H9 (cell line): ENCODE data around the gene RGS3. TPM values are rescaled to one million over a fixed set of nuclear protein-coding genes. Genes with fewer than 3 reads are reported as not detected.

ENCODE experiments used
- DNase-seq: peaks from one replicate; pipeline ENCODE4 v3.0.0-alpha.2; 2017
- H2AFZ ChIP-seq: one replicate; pipeline ENCODE4 v1.6.1; 2013; ENCODE audit warnings: mild to moderate bottlenecking, low read length, control low read depth, moderate library complexity
- H2AK5ac ChIP-seq: 2 replicates; pipeline ENCODE4 v1.6.1; 2013; ENCODE audit warnings: low read length, control low read depth, mixed read lengths; ENCODE audit not compliant: insufficient read length
- H2BK120ac ChIP-seq: one replicate; pipeline ENCODE4 v1.6.1; 2013; ENCODE audit warnings: low read depth, mild to moderate bottlenecking, low read length, control low read depth, inconsistent platforms; ENCODE audit not compliant: poor library complexity, severe bottlenecking
- H2BK12ac ChIP-seq: 2 replicates; pipeline ENCODE4 v1.6.1; 2013; ENCODE audit warnings: low read length, control low read depth, mixed read lengths, low read depth; ENCODE audit not compliant: insufficient read length
- H2BK15ac ChIP-seq: 2 replicates; pipeline ENCODE4 v1.6.1; 2013; ENCODE audit warnings: low read depth, low read length, control low read depth
- H2BK20ac ChIP-seq: one replicate; pipeline ENCODE4 v1.6.1; 2013; ENCODE audit warnings: low read depth, mild to moderate bottlenecking, low read length, control low read depth, inconsistent platforms; ENCODE audit not compliant: poor library complexity, severe bottlenecking
- H2BK5ac ChIP-seq: 2 replicates; pipeline ENCODE4 v1.6.1; 2013; ENCODE audit warnings: low read length, control low read depth, mixed read lengths; ENCODE audit not compliant: insufficient read length
- H3K14ac ChIP-seq: 2 replicates; pipeline ENCODE4 v1.6.1; 2013; ENCODE audit warnings: low read length, control low read depth; ENCODE audit not compliant: insufficient read depth
- H3K18ac ChIP-seq: 2 replicates; pipeline ENCODE4 v1.6.1; 2013; ENCODE audit warnings: low read depth, mild to moderate bottlenecking, mixed read lengths, low read length, control low read depth; ENCODE audit not compliant: insufficient read length
- H3K23ac ChIP-seq: 2 replicates; pipeline ENCODE4 v1.6.1; 2013; ENCODE audit warnings: low read length, control low read depth, mixed read lengths, low read depth; ENCODE audit not compliant: insufficient read length
- H3K23me2 ChIP-seq: 2 replicates; pipeline ENCODE4 v1.6.1; 2013; ENCODE audit warnings: low read depth, mild to moderate bottlenecking, mixed read lengths, low read length, control low read depth; ENCODE audit not compliant: insufficient read length, poor library complexity, severe bottlenecking
- H3K27ac ChIP-seq: 2 replicates; pipeline ENCODE4 v1.5.1; 2013; ENCODE audit warnings: low read length, control low read depth, mixed read lengths, low read depth; ENCODE audit not compliant: insufficient read length
- H3K27me3 ChIP-seq: 2 replicates; pipeline ENCODE4 v1.6.1; 2013; ENCODE audit warnings: low read length, control low read depth, inconsistent platforms; ENCODE audit not compliant: insufficient read depth
- H3K4ac ChIP-seq: 2 replicates; pipeline ENCODE4 v1.6.1; 2013; ENCODE audit warnings: low read depth, mild to moderate bottlenecking, control low read depth, inconsistent platforms, low read length, moderate library complexity
- H3K4me1 ChIP-seq: 2 replicates; pipeline ENCODE4 v1.6.1; 2013; ENCODE audit warnings: low read length, control low read depth, inconsistent platforms; ENCODE audit not compliant: insufficient read depth
- H3K4me2 ChIP-seq: 2 replicates; pipeline ENCODE4 v1.6.1; 2013; ENCODE audit warnings: low read length, control low read depth, mixed read lengths; ENCODE audit not compliant: insufficient read length, insufficient read depth
- H3K56ac ChIP-seq: 2 replicates; pipeline ENCODE4 v1.6.1; 2013; ENCODE audit warnings: low read depth, mild to moderate bottlenecking, mixed read lengths, low read length, control low read depth; ENCODE audit not compliant: insufficient read length
- H3K79me1 ChIP-seq: 2 replicates; pipeline ENCODE4 v1.6.1; 2013; ENCODE audit warnings: low read depth, mild to moderate bottlenecking, moderate library complexity, low read length, control low read depth, inconsistent platforms; ENCODE audit not compliant: insufficient read depth, poor library complexity, severe bottlenecking
- H3K79me2 ChIP-seq: 2 replicates; pipeline ENCODE4 v1.6.1; 2013; ENCODE audit warnings: low read length, control low read depth, inconsistent platforms; ENCODE audit not compliant: insufficient read depth
- H3K9ac ChIP-seq: 2 replicates; pipeline ENCODE4 v1.6.1; 2013; ENCODE audit warnings: low read length, control low read depth, mixed read lengths; ENCODE audit not compliant: insufficient read length; ENCODE audit errors: extremely low read depth
- H3K9me3 ChIP-seq: one replicate; pipeline ENCODE4 v1.6.1; 2013; ENCODE audit warnings: low read depth, low read length, inconsistent platforms; ENCODE audit not compliant: control insufficient read depth
- H3T11ph ChIP-seq: one replicate; pipeline ENCODE4 v1.6.1; 2013; ENCODE audit warnings: mild to moderate bottlenecking, low read length, control low read depth, inconsistent platforms
- H4K20me1 ChIP-seq: one replicate; pipeline ENCODE4 v1.6.1; 2013; ENCODE audit not compliant: control insufficient read depth, insufficient read length, insufficient read depth
- H4K5ac ChIP-seq: 2 replicates; pipeline ENCODE4 v1.6.1; 2013; ENCODE audit warnings: low read depth, mild to moderate bottlenecking, mixed read lengths, low read length, control low read depth; ENCODE audit not compliant: insufficient read length
- H4K8ac ChIP-seq: replicated peaks from 2 replicates; pipeline ENCODE4 v1.6.1; 2013; ENCODE audit warnings: low read length, control low read depth, mixed read lengths, low read depth; ENCODE audit not compliant: insufficient read length
- H4K91ac ChIP-seq: 2 replicates; pipeline ENCODE4 v1.6.1; 2013; ENCODE audit warnings: low read depth, mild to moderate bottlenecking, moderate library complexity, mixed read lengths, low read length, control low read depth; ENCODE audit not compliant: insufficient read length
- H3K27ac Mint-ChIP-seq, 3 experiments: 2 replicates in 2 of 3; 3 replicates in 1 of 3; pipeline ENCODE4 v1.8.0; 2020 to 2021; ENCODE audit warnings: mixed read lengths in 3 of 3, mild to moderate bottlenecking in 1 of 3, moderate library complexity in 1 of 3
- H3K27me3 Mint-ChIP-seq: 2 replicates; pipeline ENCODE4 v1.8.0; 2021; ENCODE audit warnings: low read depth, mild to moderate bottlenecking, moderate library complexity, mixed read lengths
- H3K36me3 Mint-ChIP-seq, 3 experiments: 2 replicates in 2 of 3; 3 replicates in 1 of 3; pipeline ENCODE4 v1.8.0; 2020 to 2021; ENCODE audit warnings: low read depth in 3 of 3, mixed read lengths in 3 of 3; ENCODE audit not compliant: insufficient read depth in 1 of 3
- H3K4me1 Mint-ChIP-seq, 2 experiments: 2 replicates each; pipeline ENCODE4 v1.8.0; 2020; ENCODE audit warnings: mixed read lengths in 2 of 2
- H3K4me3 Mint-ChIP-seq, 2 experiments: 2 replicates in 1 of 2; 3 replicates in 1 of 2; pipeline ENCODE4 v1.8.0; 2020 to 2021; ENCODE audit warnings: mild to moderate bottlenecking in 2 of 2, mixed read lengths in 2 of 2, moderate library complexity in 1 of 2
- H3K9me3 Mint-ChIP-seq, 2 experiments: 2 replicates in 1 of 2; 3 replicates in 1 of 2; pipeline ENCODE4 v1.8.0; 2020; ENCODE audit warnings: mild to moderate bottlenecking in 2 of 2, mixed read lengths in 2 of 2, moderate library complexity in 1 of 2
- WGBS: extraction: QIAGEN DNeasy Blood & Tissue Kit; methylation state at CpG from one replicate; pipeline ENCODE4 v1.1.7; 2013; ENCODE audit warnings: missing lambda C conversion rate, low lambda C conversion rate, mixed read lengths; ENCODE audit not compliant: insufficient read length; ENCODE audit errors: extremely low coverage; 5-methylcytosine and 5-hydroxymethylcytosine counted together
- total RNA-seq: library from RNA; stranded (reverse); gene quantifications from 2 replicates; pipeline ENCODE4 v1.2.1, GENCODE V29; 2021
- TF ChIP-seq, protein P1 (sequence below): fragments of 200-600 bp; sonication (generic); conservative IDR thresholded peaks from 3 replicates; pipeline ENCODE4 v1.8.0; 2021; ENCODE audit warnings: antibody characterized with exemption, mild to moderate bottlenecking

Gene RGS3
- total RNA-seq, 1 experiment from 2014 or later = 13.9 TPM

DNA sequence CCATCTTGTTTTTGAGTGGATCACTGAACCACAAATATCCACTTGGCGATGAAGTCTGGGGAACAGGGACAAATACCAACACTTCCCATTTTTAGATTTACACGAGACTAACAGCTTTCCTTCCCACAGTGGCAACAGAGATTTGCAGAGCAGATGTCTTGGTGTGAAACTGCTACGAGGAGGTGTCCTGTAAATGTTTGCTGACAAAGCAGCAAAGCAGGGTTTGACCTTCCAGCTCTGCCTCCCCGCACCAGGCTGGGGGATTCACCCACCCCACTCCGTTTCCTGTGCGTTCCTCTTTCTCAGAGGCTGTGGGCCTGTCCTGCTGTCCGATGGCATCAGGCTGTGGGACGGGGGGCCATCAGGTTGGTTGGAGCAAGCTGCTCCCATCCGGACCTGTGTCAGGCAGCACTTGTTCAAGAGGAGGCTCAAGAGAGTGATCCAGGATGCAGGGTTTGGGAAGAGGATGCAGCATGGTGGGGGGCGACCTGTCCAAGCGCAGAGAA, 693 bp upstream of the RGS3 start:
- H2AFZ ChIP-seq = no peak overlapping the region
- no peak overlapping the region for H3K27ac ChIP-seq
- H2BK20ac ChIP-seq = no peak overlapping the region
- H3K23me2 ChIP-seq = peaks cover 9% of the 10 kb centered on the region
- no peak overlapping the region for H3K56ac ChIP-seq
- no peak overlapping the region for H3K27ac Mint-ChIP-seq
- no peak overlapping the region for H2AK5ac ChIP-seq
- H3K4me1 Mint-ChIP-seq = peaks cover 25 to 26% of the 10 kb centered on the region in 2 experiments
- H3K4me3 Mint-ChIP-seq = peak overlapping the region; percentile 10 to 44; a peak in 3 of 5 replicates
- no peak overlapping the region for H4K5ac ChIP-seq
- WGBS = no CpG with 5 or more reads among the region's 11 CpGs
- H3K79me2 ChIP-seq = no peaks in the 10 kb centered on the region
- H2BK12ac ChIP-seq = no peak overlapping the region
- no peak overlapping the region for H2BK120ac ChIP-seq
- H3K4me2 ChIP-seq = peak overlapping the region; percentile 76
- H4K91ac ChIP-seq = no peak overlapping the region
- no peaks in the 10 kb centered on the region; a peak in 1 of 5 replicates for H3K9me3 Mint-ChIP-seq
- TF ChIP-seq, protein P1, sequence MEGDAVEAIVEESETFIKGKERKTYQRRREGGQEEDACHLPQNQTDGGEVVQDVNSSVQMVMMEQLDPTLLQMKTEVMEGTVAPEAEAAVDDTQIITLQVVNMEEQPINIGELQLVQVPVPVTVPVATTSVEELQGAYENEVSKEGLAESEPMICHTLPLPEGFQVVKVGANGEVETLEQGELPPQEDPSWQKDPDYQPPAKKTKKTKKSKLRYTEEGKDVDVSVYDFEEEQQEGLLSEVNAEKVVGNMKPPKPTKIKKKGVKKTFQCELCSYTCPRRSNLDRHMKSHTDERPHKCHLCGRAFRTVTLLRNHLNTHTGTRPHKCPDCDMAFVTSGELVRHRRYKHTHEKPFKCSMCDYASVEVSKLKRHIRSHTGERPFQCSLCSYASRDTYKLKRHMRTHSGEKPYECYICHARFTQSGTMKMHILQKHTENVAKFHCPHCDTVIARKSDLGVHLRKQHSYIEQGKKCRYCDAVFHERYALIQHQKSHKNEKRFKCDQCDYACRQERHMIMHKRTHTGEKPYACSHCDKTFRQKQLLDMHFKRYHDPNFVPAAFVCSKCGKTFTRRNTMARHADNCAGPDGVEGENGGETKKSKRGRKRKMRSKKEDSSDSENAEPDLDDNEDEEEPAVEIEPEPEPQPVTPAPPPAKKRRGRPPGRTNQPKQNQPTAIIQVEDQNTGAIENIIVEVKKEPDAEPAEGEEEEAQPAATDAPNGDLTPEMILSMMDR = no peak
- no peak overlapping the region for H4K8ac ChIP-seq
- no peaks in the 10 kb centered on the region for H3K9me3 ChIP-seq
- no peak overlapping the region for H3K4ac ChIP-seq
- no peak overlapping the region for H2BK5ac ChIP-seq
- no peak for DNase-seq
- no peak overlapping the region for H3K14ac ChIP-seq
- H3K4me1 ChIP-seq = peaks cover 6% of the 10 kb centered on the region; the same call in 1 of the 2 replicates
- peaks cover 13% of the 10 kb centered on the region; the same call in 1 of the 2 replicates for H3K27me3 ChIP-seq
- H3K79me1 ChIP-seq = no peaks in the 10 kb centered on the region
- no peak overlapping the region for H3K23ac ChIP-seq
- no peak overlapping the region for H2BK15ac ChIP-seq
- no peak overlapping the region for H3K9ac ChIP-seq
- H3K18ac ChIP-seq = no peak overlapping the region
- H4K20me1 ChIP-seq = no peaks in the 10 kb centered on the region
- H3T11ph ChIP-seq = no peak overlapping the region
- H3K27me3 Mint-ChIP-seq = peaks cover 35% of the 10 kb centered on the region
- no peaks in the 10 kb centered on the region for H3K36me3 Mint-ChIP-seq
